ENCODE results near the gene ANKMY1.
"Not testable (repeated sequence)": the region's sequence is repeated elsewhere in the genome, so short reads cannot be mapped to it uniquely, and the experiment has no call there.

ANKMY1 gene

GRCh38 chr2:240539101-240539500 is 18.7 kb downstream of the ANKMY1 start:
- DNase-seq: not testable (repeated sequence)

GRCh38 chr2:240538031-240538780 is 19.6 kb downstream of the ANKMY1 start:
- DNase-seq: no peak

- DNase-seq: no peak
These were observed 25.6 kb downstream of the ANKMY1 start for GRCh38 chr2:240532031-240532775.

- DNase-seq: no peak
These were observed 26.8 kb downstream of the ANKMY1 start for GRCh38 chr2:240531038-240531437.

GRCh38 chr2:240530181-240530580 is 27.6 kb downstream of the ANKMY1 start:
- no peak for DNase-seq

GRCh38 chr2:240529344-240529999 is 28.3 kb downstream of the ANKMY1 start:
- DNase-seq: no peak

- DNase-seq: peak; percentile 19
These were observed 29.3 kb downstream of the ANKMY1 start for GRCh38 chr2:240528406-240529040.

GRCh38 chr2:240527153-240527750 is 30.5 kb downstream of the ANKMY1 start:
- DNase-seq: no peak

- no peak for DNase-seq
These were observed 31.3 kb downstream of the ANKMY1 start for GRCh38 chr2:240526521-240526920.

- DNase-seq: peak; percentile 8
These were observed 32.0 kb downstream of the ANKMY1 start for GRCh38 chr2:240525802-240526201.

- peak; percentile 8 for DNase-seq
These were observed 32.6 kb downstream of the ANKMY1 start for GRCh38 chr2:240524963-240525718.

- DNase-seq: peak; percentile 13
These were observed 34.1 kb downstream of the ANKMY1 start for GRCh38 chr2:240523451-240524281.

- peak; percentile 14 for DNase-seq
These were observed 35.4 kb downstream of the ANKMY1 start for GRCh38 chr2:240522406-240522805.

GRCh38 chr2:240521885-240522284 is 35.9 kb downstream of the ANKMY1 start:
- peak; percentile 21 for DNase-seq

- DNase-seq: peak; percentile 20
These were observed 36.8 kb downstream of the ANKMY1 start for GRCh38 chr2:240520974-240521350.

GRCh38 chr2:240520130-240520973 is 37.4 kb downstream of the ANKMY1 start:
- DNase-seq: peak; percentile 22

GRCh38 chr2:240519396-240520129 is 38.2 kb downstream of the ANKMY1 start:
- peak; percentile 12 for DNase-seq

- DNase-seq: no peak
These were observed 38.8 kb downstream of the ANKMY1 start for GRCh38 chr2:240518981-240519380.

GRCh38 chr2:240517342-240517741 is 40.4 kb downstream of the ANKMY1 start:
- DNase-seq: no peak

Data from stimulated activated CD8-positive, alpha-beta memory T cell treated with anti-CD3 and anti-CD28 coated beads, Interleukin-4, amount 100 ng/mL, for 48 hours (primary cell).